SK-N-MC (cell line): ENCODE results near the gene ANKMY1.

Experiments
- DNase-seq: peaks from one replicate; pipeline ENCODE4 v3.0.0-alpha.2; 2011; ENCODE audit warnings: low read depth, low spot score
- H3K27ac ChIP-seq: fragments of 200-600 bp; sonication (generic); 2 replicates; pipeline ENCODE4 v1.5.1; 2016; ENCODE audit warnings: mixed run types
- H3K36me3 ChIP-seq: fragments of 200-600 bp; sonication (generic); 2 replicates; pipeline ENCODE4 v1.6.1; 2017; ENCODE audit warnings: antibody characterized with exemption, low read length, mixed read lengths; ENCODE audit not compliant: insufficient read depth
- H3K4me3 ChIP-seq: fragments of 200-600 bp; sonication (generic); 2 replicates; pipeline ENCODE4 v1.5.1; 2016
- H3K9ac ChIP-seq: fragments of 200-600 bp; sonication (generic); 2 replicates; pipeline ENCODE4 v1.8.0; 2017; ENCODE audit warnings: mixed run types, mixed read lengths; ENCODE audit not compliant: insufficient read length
- H3K9me3 ChIP-seq: fragments of 200-600 bp; sonication (generic); 2 replicates; pipeline ENCODE4 v1.6.1; 2017; ENCODE audit warnings: low read depth, mild to moderate bottlenecking, antibody characterized with exemption, low read length, moderate library complexity, mixed read lengths
- EZH2 ChIP-seq: fragments of 200-600 bp; sonication (generic); IDR thresholded peaks from one replicate; pipeline ENCODE4 v1.6.1; 2017; ENCODE audit warnings: antibody characterized with exemption
- FOXP2 ChIP-seq: optimal IDR thresholded peaks from 2 replicates; pipeline ENCODE3; 2011; ENCODE audit warnings: mild to moderate bottlenecking, moderate library complexity; ENCODE audit not compliant: insufficient read depth; ENCODE audit errors: extremely low read length, control extremely low read depth
- POLR2AphosphoS5 ChIP-seq: IDR thresholded peaks from 2 replicates; pipeline ENCODE4 v1.6.1; 2012; ENCODE audit warnings: mild to moderate bottlenecking, low read depth, low read length, borderline replicate concordance

Gene ANKMY1

DNA sequence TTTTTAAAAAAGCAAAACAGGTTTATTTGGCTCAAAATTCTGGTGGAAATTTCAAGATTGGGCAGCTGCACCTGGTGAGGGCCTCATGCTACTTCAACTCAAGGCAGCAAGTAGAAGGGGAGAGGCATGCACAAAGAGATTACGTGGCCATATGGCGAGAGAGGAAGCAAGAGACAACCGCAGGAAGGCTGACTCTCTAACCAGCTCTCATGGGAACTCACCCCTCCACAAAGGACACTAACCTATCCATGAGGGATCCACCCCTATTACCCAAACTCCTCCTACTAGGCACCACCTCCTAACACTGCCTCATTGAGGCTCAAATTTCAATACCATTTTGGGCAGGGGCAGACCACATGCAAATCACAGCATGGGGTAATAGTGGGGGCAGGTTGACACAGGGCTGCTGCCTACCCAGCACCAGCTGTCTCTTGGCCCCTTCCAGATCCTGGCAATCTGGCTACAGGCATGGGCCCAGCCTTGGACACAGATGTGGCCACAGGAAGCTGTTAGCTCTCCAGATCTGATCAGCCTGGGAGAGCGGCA lies 26.8 kb upstream of the ANKMY1 start:
- peak overlapping the region; percentile 98 for H3K9ac ChIP-seq
- peaks cover 9% of the 10 kb centered on the region; the same call in 1 of the 2 replicates for H3K36me3 ChIP-seq
- H3K4me3 ChIP-seq = peak overlapping the region; percentile 99
- H3K9me3 ChIP-seq = no peaks in the 10 kb centered on the region
- no peak overlapping the region for H3K27ac ChIP-seq
- TF ChIP-seq FOXP2 = no peak
- TF ChIP-seq EZH2 = no peak
- TF ChIP-seq POLR2AphosphoS5 = peak; percentile 37; the same call in 1 of the 2 replicates
- no peak for DNase-seq

- no peak for TF ChIP-seq POLR2AphosphoS5
- TF ChIP-seq EZH2 = no peak
- no peak for TF ChIP-seq FOXP2
- no peak for DNase-seq
- Histone ChIP-seq H3K9ac (no peak overlapping the region), H3K9me3 (no peaks in the 10 kb centered on the region), H3K36me3 (peaks cover 9% of the 10 kb centered on the region; the same call in 1 of the 2 replicates), H3K4me3 (no peak overlapping the region), H3K27ac (no peak overlapping the region)
Observed at GRCh38 chr2:240583774-240584173, 26.0 kb upstream of the ANKMY1 start.

DNA sequence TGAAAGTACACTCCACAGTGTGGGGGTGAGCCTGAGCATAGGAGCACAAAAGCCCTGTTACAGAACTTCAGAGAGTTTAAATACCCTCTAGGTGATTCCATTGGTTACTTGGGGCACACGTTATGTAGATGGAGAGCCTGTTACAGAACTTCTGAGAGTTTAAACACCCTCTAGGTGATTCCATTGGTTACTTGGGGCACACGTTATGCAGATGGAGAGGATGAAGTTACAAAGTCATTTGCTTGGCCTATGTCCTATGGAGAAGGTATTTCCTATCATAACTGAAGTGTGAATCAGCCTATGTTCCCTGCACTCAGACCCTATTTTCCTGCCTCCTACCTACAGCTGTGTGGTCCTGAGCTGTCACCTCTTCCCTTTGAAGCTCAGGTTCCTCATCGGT lies 25.0 kb upstream of the ANKMY1 start:
- TF ChIP-seq POLR2AphosphoS5 (no peak), FOXP2 (no peak), EZH2 (no peak)
- no peak overlapping the region for H3K9ac ChIP-seq
- H3K27ac ChIP-seq = no peak overlapping the region
- no peak for DNase-seq
- H3K36me3 ChIP-seq = peaks cover 9% of the 10 kb centered on the region; the same call in 1 of the 2 replicates
- no peaks in the 10 kb centered on the region for H3K9me3 ChIP-seq
- no peak overlapping the region for H3K4me3 ChIP-seq

DNA sequence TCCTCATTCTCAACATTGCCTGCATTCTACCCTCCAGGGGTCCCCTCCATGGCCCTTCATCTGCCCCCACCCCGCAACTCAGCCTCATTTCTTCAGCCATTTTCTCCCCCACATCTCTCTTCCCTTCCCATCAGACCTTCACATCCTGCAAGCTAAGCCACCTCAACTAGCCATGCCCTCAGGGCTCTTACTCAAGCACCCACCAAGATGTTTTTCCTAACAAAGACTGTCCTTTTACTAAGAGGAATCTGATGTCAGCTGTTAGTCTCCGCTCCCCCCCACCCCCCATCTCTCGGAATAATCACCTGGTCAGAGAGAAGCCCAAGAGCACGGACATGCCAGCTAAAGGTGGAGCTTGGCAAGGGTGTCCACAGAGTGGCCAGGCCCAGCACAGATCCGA lies 24.0 kb upstream of the ANKMY1 start:
- Histone ChIP-seq H3K9ac (no peak overlapping the region), H3K4me3 (no peak overlapping the region), H3K9me3 (no peaks in the 10 kb centered on the region), H3K27ac (no peak overlapping the region), H3K36me3 (peaks cover 9% of the 10 kb centered on the region; the same call in 1 of the 2 replicates)
- TF ChIP-seq FOXP2 (no peak), POLR2AphosphoS5 (no peak), EZH2 (no peak)
- no peak for DNase-seq

DNA sequence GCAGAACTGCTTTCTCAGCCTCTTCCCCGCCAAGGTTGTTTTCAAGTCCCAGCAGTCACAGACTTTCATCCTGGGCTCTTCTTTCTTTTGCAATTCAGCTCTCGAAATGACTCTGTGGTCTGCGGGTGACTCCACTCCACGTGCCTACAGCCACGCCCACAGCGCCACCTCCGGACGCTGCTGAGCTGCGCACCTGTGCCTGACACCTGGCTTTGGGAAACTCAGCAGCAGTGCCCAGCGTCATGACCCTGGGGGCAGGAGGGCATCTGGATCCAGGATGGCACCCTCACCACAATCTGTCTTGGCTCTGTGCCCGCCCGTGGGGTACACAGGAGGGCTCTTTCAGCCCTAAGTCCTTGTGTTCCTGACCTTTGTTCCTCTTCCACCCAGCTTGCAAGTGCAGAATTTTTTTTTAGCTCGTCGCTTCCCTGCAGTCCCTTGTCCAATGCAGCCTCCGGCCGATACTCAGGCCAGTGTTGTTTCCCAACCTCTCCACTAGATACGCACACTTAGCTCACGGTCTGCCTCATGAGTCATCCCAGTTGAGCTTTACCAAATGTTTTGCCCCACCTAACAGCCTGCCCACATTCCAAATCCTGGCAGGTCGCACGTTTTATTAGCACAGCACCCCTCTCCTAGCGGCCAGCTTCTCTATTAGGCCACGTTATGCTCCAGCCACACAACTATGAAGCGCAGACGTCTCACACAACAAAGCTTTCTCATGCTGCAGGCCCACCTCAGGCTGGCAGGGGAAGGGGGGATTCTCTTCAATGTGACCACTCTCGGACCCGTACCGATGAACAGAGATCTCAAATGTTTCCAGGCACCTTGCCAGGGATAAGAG lies 22.2 kb upstream of the ANKMY1 start:
- TF ChIP-seq EZH2 = no peak
- no peak for TF ChIP-seq FOXP2
- no peak for TF ChIP-seq POLR2AphosphoS5
- Histone ChIP-seq H3K27ac (no peak overlapping the region), H3K9ac (no peak overlapping the region), H3K36me3 (peaks cover 9% of the 10 kb centered on the region; the same call in 1 of the 2 replicates), H3K9me3 (no peaks in the 10 kb centered on the region), H3K4me3 (no peak overlapping the region)
- no peak for DNase-seq

DNA sequence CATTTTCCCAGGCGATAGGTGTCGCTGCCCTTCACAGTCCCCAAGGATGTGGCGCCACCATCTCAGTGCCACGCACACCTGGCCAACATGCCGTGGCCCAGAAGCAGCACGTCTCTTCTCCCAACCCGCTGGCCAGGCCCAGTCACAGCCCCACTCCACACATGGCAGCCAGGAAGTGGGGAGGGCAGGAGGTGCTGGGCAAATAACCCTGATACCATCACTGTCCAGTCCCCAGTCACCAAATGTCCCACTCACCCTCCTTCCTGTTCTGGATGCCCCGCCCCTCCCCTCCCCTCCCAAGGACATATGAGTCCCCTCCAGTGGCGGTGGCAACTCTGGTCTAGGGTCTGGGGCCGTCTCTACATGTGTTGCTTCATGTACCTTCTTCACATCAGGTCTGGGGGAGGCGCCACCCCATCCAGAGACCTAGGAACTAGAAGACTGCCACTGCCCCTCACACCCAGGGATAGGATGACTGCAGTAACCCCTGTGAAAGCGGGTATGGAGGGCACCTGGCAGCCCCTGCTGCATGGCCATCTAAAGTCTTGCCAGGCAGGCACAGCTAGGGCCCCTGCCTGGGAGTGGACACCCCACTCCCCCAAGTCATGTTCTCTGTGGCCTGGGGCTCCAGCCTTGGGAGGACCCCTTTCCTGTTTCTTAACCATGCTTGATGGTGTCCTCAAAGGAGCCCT lies 21.4 kb upstream of the ANKMY1 start:
- H3K27ac ChIP-seq = no peak overlapping the region
- TF ChIP-seq FOXP2 (no peak), POLR2AphosphoS5 (no peak), EZH2 (no peak)
- H3K4me3 ChIP-seq = no peak overlapping the region
- peaks cover 5% of the 10 kb centered on the region; the same call in 1 of the 2 replicates for H3K36me3 ChIP-seq
- no peaks in the 10 kb centered on the region for H3K9me3 ChIP-seq
- no peak for DNase-seq
- no peak overlapping the region for H3K9ac ChIP-seq

DNA sequence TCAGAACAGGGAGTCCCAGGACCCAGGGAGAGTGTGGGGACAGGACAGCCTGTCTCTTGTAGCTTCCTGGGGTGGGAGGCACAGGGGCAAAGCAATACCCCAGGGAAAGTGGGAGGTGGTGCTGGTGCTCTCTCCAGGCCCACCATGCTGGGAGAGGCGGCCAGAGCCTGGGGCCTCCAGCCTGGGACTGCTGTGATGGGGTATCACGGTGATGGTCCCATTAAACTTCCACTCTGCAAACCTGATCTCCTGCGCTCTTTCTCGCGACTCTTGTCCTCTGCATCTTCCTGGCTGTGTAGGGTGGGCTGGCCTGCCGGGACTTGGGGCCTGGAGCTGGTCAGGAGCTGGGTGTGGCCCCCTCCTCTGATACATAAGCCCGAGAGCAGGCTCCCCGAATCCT lies 20.7 kb upstream of the ANKMY1 start:
- Histone ChIP-seq H3K9ac (no peak overlapping the region), H3K27ac (no peak overlapping the region)

DNA sequence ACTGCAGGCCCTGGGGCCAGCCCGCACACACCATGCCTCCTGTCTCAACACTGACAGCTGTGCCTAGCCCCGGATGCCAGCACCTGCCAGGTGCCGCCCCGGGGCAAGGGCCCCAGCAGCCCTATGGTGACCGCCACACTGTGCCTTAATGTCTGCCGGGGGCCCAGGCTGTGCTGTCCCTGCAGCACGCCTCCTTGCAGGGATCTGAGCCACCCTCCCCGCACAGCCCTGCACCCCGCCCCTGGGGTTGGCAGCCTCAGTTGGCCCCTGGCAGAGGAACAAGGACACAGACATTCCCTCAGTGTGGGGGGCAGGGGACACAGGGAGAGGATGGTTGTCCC lies 20.3 kb upstream of the ANKMY1 start:
- no peak for DNase-seq
- no peak for TF ChIP-seq EZH2
- TF ChIP-seq FOXP2 = no peak
- no peak for TF ChIP-seq POLR2AphosphoS5
- H3K9ac ChIP-seq = no peak overlapping the region
- H3K9me3 ChIP-seq = no peaks in the 10 kb centered on the region
- H3K27ac ChIP-seq = no peak overlapping the region
- peaks cover 5% of the 10 kb centered on the region; the same call in 1 of the 2 replicates for H3K36me3 ChIP-seq
- H3K4me3 ChIP-seq = no peak overlapping the region

More for the DNA sequence above, 20.7 kb upstream of the ANKMY1 start:
- no peak for DNase-seq
- H3K9me3 ChIP-seq = no peaks in the 10 kb centered on the region
- TF ChIP-seq EZH2 = no peak
- H3K4me3 ChIP-seq = no peak overlapping the region
- H3K36me3 ChIP-seq = peaks cover 5% of the 10 kb centered on the region; the same call in 1 of the 2 replicates
